HG03159 (cell line): ENCODE results near the gene PRCD.
A peak's percentile ranks its signal among the peaks of the same experiment; 100 is the strongest.

Experiments
- ATAC-seq: cut with Tn5 transposase; IDR thresholded peaks from one replicate; pipeline ENCODE4 v1.9.1; 2021; ENCODE audit warnings: mild to moderate bottlenecking, moderate library complexity; ENCODE audit not compliant: unreplicated experiment

The PRCD gene

DNA sequence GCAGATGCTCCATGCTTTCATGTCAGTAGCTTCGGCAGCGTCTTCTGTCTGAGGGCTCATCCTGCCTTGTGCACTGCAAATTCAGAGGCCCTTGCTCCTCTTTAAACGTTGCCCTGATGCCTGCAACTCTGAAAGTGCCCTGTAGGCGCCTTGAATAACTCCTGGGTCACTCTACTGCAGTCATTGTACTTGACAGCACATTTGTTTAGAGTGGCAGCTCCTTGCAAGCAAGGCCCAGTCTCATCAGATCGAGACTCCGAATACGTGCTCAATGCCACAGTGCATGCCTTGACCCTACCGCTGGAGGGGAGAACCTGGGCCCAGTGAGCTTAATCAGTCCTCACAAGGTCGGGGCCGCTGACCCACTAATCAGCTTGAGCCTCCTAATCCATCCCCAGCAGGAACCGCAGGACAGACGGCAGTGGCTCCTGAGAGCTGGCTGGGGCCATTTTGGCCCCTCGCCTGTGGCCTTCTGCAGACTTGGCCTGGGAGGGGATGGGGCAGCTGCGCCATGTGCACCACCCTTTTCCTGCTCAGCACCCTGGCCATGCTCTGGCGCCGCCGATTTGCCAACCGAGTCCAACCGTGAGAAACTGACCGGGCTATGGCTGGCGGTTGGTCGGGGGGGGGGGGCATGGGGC lies at the start of gene PRCD:
Gene PRCD (plus strand): TSS at position 414 of the 641 bp plus-strand sequence. CDS start 98 bp downstream, at position 512.
- no peak for ATAC-seq

DNA sequence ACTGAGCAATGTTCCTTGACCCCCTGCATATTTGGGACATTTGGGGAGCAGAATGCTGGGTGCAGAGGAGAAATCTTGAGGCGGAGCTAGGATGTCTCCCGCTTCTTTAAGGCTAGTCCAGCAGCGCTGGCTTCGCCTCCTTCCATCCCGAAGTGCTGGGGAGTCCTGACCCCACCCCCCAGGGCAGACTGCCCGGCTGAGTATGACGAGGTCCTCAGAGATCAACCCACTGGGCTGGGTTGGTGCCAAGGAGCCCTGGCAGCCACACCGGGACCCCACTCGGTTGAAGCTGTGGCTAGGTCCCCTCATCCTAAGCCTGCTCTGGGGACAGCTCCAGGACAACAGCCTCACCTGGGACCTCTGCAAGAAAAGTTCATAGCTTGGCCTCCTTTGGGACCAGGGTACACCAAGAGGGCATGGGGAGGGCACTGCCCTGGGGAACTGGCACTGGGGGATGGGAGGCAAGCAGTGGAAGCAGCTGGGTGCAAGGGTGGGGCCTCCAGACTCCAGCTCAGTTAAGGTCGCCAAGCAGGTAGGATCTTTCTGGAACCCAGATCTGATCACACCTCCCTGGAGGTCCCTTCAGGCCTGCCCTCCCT lies 49.6 kb upstream of the PRCD start:
- no peak for ATAC-seq

- ATAC-seq = peak; percentile 9
Observed at GRCh38 chr17:76491271-76492122, 48.3 kb upstream of the PRCD start.

GRCh38 chr17:76492123-76492988 lies 47.5 kb upstream of the PRCD start:
- ATAC-seq = peak; percentile 36

DNA sequence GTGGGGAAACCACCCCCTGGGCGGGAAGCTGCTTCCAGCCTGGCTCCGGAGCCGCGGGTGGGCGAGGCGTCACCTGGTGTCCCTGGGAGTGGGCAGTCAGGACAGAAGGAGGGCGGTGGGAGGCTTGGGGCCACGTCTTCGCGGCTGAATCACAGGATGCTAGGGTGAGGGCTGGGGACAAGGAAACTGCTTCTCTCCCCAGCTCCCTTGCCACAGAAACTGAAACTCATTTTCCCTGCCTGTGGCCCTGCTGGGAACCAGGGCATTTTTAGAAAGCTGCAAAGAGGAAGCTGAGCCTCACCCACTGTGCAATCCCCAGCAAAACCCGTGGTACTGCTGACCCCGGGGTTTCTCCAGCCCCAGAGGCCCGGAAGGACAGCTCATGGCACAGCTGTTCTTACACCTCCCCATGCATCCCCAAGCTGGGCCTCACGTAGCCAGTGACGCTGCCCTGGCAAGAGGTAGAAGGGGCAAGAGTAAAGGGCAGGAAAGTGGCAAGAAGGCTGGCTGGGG lies 46.8 kb upstream of the PRCD start:
- peak; percentile 30 for ATAC-seq

DNA sequence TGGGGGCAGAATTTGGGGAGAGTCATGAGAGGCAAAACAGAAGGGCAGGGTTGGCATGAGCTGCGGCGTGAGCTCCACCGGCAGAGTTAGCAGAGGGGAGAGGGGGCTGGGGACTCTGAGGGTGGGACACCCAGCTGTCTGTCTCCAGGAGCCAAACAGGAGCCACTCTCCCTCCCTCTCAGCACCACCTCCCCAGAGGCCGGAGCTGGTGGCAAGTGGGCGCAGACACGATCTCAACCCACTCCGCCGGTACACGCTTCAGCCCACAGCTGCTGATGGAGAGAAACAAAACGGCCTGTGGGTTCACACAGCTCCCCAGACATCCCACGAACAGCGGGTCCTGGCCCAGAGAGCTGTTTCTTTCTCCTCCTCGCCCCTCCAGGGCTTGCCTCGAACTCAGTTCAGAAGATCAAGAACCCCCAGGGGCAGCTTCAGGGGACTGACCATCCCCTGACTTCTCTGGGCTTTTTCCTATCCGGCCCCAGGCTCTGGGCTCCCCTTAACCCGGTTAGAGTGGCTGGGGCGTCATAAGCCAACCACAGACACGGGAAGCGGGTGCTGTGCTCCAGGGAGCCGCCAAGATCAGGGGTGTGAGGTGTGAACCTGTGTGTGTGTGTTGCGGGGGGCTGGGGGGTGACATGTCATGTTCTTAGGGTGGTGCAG lies 46.2 kb upstream of the PRCD start:
- no peak for ATAC-seq

- no peak for ATAC-seq
Observed at GRCh38 chr17:76495663-76496400, 44.0 kb upstream of the PRCD start.

- ATAC-seq = no peak
Observed at GRCh38 chr17:76496464-76496863, 43.4 kb upstream of the PRCD start.

DNA sequence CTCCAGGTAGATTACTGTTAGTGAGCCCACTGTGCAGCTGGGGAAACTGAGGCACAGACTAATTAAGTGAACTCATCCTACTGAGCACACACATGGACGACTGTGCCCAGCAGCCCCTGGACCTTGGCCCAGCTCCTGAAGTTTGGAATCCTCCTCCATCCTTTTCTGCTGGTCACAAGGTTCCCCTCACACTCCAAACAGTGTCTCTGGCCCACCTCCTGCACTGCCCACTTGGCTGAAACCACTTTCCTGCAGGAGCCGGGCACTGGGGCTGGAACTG lies 42.2 kb upstream of the PRCD start:
- no peak for ATAC-seq

DNA sequence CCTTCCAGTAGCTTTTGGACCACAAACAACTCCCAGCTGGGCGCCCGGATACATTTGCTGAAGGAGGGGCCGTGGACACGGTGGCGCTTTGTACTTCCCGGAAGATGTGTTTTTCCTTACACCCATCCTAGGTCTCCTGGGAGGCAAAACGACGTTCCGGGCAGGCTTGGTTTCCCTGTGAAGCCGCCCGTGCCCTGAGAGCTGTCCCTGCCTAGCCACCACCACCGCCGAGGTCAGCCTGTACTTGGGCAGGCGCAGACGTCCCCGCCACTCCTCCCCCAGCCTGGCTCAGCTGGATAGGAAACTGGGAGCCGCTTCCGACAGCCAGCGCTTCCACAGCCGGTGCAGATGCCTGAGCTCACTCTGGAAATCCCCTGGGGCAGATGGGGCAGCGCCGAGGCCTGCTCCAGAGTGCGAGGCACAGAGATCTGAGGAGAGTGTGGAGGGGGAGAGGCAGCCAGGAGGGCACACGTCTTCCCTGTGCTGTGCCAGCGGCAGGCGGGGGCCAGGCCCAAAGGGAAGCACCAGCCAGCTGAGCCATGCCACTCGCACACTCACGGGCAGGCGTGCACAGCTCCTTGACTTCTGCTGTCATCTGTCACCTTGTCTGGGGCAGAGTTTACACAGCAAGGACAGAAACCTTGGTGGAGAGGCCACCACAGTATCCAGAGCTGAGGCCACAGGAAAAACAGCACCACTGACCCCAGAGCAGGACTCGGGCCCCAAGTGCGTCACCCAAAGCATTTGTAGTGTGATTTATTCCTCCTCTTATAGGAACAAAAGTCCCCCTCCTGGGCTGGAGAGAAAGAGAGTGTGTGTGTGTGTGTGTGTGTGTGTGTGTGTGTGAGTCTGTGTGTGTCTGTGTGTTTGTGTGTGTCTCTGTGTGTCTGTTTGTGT lies 41.6 kb upstream of the PRCD start:
- ATAC-seq = no peak

GRCh38 chr17:76498876-76499251 lies 41.0 kb upstream of the PRCD start:
- no peak for ATAC-seq

DNA sequence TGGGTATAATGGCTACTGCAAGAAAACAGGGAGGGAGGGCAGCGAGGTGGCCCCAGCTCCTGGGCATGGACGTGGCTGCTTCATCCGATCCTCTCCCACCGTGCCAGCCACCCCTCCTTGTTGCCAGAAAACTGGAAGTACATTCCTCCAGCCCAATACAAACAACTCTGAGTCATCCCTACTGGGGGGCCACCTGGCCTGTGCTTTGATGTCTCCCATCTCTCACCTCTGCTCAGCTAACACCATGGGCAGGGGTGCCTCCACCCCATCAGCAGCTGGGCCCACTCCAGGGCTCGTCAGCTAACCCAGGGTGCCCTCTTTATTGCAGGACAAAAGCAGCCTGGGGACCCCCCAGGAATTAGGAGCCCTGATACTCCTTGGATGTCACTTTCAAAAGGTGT lies 40.6 kb upstream of the PRCD start:
- ATAC-seq = no peak

DNA sequence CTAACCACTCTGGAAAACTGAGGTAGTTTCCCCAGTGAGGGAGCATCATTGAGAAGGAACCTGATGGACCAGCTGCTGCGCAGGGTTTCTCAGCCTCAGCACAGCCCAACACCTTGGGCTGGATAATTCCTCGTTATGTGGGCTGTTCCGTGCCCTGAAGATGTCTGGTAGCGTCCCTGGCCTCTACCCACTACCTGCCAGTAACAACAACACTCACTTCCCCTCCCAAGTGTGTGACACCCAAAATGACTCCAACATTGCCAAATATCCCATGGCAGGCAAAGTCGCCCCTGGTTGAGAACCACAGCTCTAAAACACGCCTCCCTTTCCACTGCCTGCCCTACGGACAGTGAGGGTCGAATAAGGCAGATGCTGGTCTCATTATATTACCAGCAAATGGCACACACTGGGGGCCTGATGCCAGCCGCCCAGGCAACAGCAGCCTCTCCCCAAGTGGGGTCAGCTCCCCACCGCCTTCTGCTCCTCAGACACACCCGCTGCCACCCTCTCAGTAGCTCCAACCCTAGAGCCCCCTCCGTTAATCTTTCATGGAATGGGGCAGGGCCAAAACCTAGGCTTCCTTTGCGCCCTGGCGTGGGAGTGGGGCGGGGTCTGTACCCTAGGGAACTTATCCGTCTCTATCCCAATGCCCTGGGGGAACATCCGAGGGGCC lies 39.6 kb upstream of the PRCD start:
- ATAC-seq = no peak

DNA sequence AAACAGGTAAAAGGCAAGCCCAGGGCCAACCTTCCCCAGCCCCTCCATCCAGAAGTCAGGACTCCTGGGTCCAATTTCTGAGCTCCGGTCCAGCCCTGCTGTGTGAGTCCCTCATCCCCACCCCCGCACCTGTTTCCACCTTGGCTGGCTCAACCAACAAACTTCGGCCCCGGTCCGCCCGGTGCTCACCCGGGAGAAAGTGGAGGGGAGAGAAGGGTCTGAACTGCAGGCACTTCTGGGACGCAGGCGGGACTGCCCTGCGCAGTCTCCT lies 39.2 kb upstream of the PRCD start:
- no peak for ATAC-seq

DNA sequence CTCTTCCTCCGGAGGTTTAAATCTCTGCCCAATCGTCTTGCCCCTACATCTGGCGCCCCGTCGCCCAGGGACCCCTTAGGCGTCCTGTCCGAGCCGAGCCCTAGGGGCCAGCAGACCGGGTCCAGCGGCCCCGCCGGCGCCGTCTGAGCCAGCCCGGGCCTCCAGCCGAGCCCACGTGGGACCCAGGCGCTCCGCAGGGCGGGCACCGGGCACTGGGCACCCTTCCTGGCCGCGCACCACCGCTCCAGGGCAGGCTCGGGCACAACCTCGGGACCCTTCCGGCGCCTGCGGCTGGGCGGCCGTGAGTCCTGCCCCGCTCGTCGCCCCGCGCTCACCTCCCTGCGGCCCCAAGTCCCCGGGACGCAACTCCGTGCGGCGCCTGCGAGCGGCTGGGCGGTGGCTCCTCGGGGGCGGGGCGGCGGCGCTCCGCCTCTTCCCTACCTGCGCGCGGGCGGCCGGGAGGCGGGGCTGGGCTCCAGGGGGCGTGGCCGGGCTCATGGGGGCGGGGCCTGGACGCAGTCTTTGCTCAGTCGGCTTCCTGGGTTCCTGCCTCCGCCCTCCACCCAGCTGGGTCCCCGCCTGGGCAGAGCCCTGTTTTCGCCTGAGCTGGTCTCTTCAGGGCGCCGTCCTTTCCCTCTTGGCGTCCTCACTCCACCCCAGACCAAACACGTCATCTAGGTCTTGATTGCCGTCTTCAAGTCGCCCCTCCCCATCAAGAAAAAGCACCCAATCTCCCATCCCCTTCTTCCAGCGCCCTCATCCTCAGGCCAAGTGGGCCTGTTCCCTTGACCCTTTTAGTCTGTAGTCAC lies 38.6 kb upstream of the PRCD start, which contains the start of gene RHBDF2:
Gene RHBDF2 (minus strand): TSS at position 406 of the 809 bp plus-strand sequence. CDS start 19,899 bp downstream, outside the sequence.
- peak; percentile 66 for ATAC-seq

- no peak for ATAC-seq
Observed at GRCh38 chr17:76501827-76502307, 38.0 kb upstream of the PRCD start.
